PC-3 (cell line): ENCODE results near the gene COL6A1. TPM values are rescaled to one million over a fixed set of nuclear protein-coding genes. Genes with fewer than 3 reads are reported as not detected.
A peak's percentile ranks its signal among the peaks of the same experiment; 100 is the strongest.

Experiments used
- ATAC-seq: fragments of 200-7000 bp; cut with Tn5 transposase; 2 replicates; pipeline ENCODE4 v1.9.1; 2020; ENCODE audit warnings: mild to moderate bottlenecking, moderate library complexity
- BruUV-seq: library from RNA; stranded (reverse); fragments of 400-500 nt; replicated peaks from 2 replicates; lab custom pipeline; 2021; lab: Mats Ljungman, UMichigan
- CTCF ChIA-PET: fragments of 300-600 bp; sonication (Branson Sonifier 250); formaldehyde crosslinking; loops from one replicate; lab custom pipeline; 2022; ENCODE audit warnings: antibody characterized with exemption; lab: Charles Lee
- POLR2A ChIA-PET: fragments of 300-600 bp; sonication (Branson Sonifier 250); formaldehyde crosslinking; loops from one replicate; lab custom pipeline; 2022; ENCODE audit warnings: antibody characterized with exemption; ENCODE audit not compliant: unreplicated experiment; lab: Charles Lee
- DNase-seq: peaks from one replicate; pipeline ENCODE4 v3.0.0-alpha.2; 2015
- H2AFZ ChIP-seq: fragments of 300-600 bp; sonication (generic); 2 replicates; pipeline ENCODE4 v1.6.0; 2016; ENCODE audit warnings: antibody characterized with exemption, low read length
- H3F3A ChIP-seq: fragments of 300-600 bp; sonication (generic); one replicate; pipeline ENCODE4 v1.6.0; 2017; ENCODE audit warnings: antibody characterized with exemption, low read length, control low read depth, mild to moderate bottlenecking; ENCODE audit not compliant: unreplicated experiment
- H3K27ac ChIP-seq: fragments of 300-600 bp; sonication (generic); 2 replicates; pipeline ENCODE4 v1.5.1; 2016; ENCODE audit warnings: mild to moderate bottlenecking, low read length
- H3K27me3 ChIP-seq: fragments of 300-600 bp; sonication (generic); 2 replicates; pipeline ENCODE4 v1.6.1; 2016; ENCODE audit warnings: low read length, mixed read lengths
- H3K36me3 ChIP-seq: fragments of 300-600 bp; sonication (generic); 2 replicates; pipeline ENCODE4 v1.6.1; 2016; ENCODE audit warnings: low read depth, mixed run types, low read length, mixed read lengths
- H3K4me1 ChIP-seq: fragments of 300-600 bp; sonication (generic); 2 replicates; pipeline ENCODE4 v1.5.1; 2016; ENCODE audit warnings: low read length; ENCODE audit not compliant: insufficient read depth
- H3K4me2 ChIP-seq: fragments of 300-600 bp; sonication (generic); 2 replicates; pipeline ENCODE4 v1.6.0; 2016; ENCODE audit warnings: low read length
- H3K4me3 ChIP-seq: fragments of 300-600 bp; sonication (generic); 2 replicates; pipeline ENCODE4 v1.5.1; 2016; ENCODE audit warnings: mild to moderate bottlenecking, low read length, mixed read lengths
- H3K79me2 ChIP-seq: fragments of 300-600 bp; sonication (generic); 2 replicates; pipeline ENCODE4 v1.6.1; 2017; ENCODE audit warnings: low read length, mixed read lengths
- H3K9ac ChIP-seq: fragments of 300-600 bp; sonication (generic); 2 replicates; pipeline ENCODE4 v1.6.0; 2016; ENCODE audit warnings: mild to moderate bottlenecking, low read length
- H3K9me2 ChIP-seq: fragments of 300-600 bp; sonication (generic); replicated peaks from 2 replicates; pipeline ENCODE4 v1.6.1; 2016; ENCODE audit warnings: mixed run types, low read length, mixed read lengths
- H3K9me3 ChIP-seq: fragments of 300-600 bp; sonication (generic); 2 replicates; pipeline ENCODE4 v1.6.1; 2016; ENCODE audit warnings: low read length, mixed read lengths
- H4K20me1 ChIP-seq: fragments of 300-600 bp; sonication (generic); 2 replicates; pipeline ENCODE4 v1.6.1; 2016; ENCODE audit warnings: low read length, mixed read lengths
- CTCF ChIP-seq: fragments of 300-600 bp; sonication (generic); conservative IDR thresholded peaks from 2 replicates; pipeline ENCODE4 v1.5.1; 2017; ENCODE audit warnings: antibody characterized with exemption, low read depth, mild to moderate bottlenecking, low read length
- EZH2 ChIP-seq: fragments of 300-600 bp; sonication (generic); IDR thresholded peaks from one replicate; pipeline ENCODE4 v1.6.1; 2017; ENCODE audit warnings: antibody characterized with exemption, mild to moderate bottlenecking, low read length; ENCODE audit not compliant: unreplicated experiment
- EZH2phosphoT487 ChIP-seq: fragments of 300-600 bp; sonication (generic); IDR thresholded peaks from 2 replicates; pipeline ENCODE4 v1.6.1; 2018; ENCODE audit warnings: mild to moderate bottlenecking, antibody characterized with exemption, low read length, borderline replicate concordance
- intact Hi-C: fragments of 100-400 bp; cut with micrococcal nuclease; formaldehyde crosslinking; loops from 2 replicates; pipeline ENCODE4 v1.9.0; 2023
- total RNA-seq: library from RNA; depleted of rRNA; stranded (reverse); fragments of >200 nt; gene quantifications from 2 replicates; pipeline ENCODE4 v1.2.3, GENCODE V29; 2014

Gene COL6A1
- total RNA-seq, 1 experiment from 2014 or later = 487 TPM

- TF ChIP-seq EZH2phosphoT487 (no peak), EZH2 (no peak), CTCF (no peak)
- DNase-seq (peak; percentile 20), ATAC-seq (no peak; the same call in 1 of the 2 replicates)
- no peaks in the 10 kb centered on the region for H4K20me1 ChIP-seq
- BruUV-seq = no TSS peak
- no peaks in the 10 kb centered on the region for H3K27me3 ChIP-seq
- H3K36me3 ChIP-seq = no peaks in the 10 kb centered on the region
- H3K27ac ChIP-seq = no peak overlapping the region
- no peak overlapping the region for H3K4me2 ChIP-seq
- H3K79me2 ChIP-seq = no peaks in the 10 kb centered on the region
- no peaks in the 10 kb centered on the region for H3F3A ChIP-seq
- ChIA-PET CTCF (no interaction called here), POLR2A (no interaction called here)
- H3K4me3 ChIP-seq = no peak overlapping the region
- no peaks in the 10 kb centered on the region for H3K9me3 ChIP-seq
- H3K4me1 ChIP-seq = no peaks in the 10 kb centered on the region
- H2AFZ ChIP-seq = no peak overlapping the region
- intact Hi-C loops = no loop called here
- no peaks in the 10 kb centered on the region for H3K9me2 ChIP-seq
- no peak overlapping the region for H3K9ac ChIP-seq
Measured at GRCh38 chr21:45942755-45943629, 38.6 kb upstream of the COL6A1 start.

GRCh38 chr21:45943630-45944540, 37.7 kb upstream of the COL6A1 start:
- Histone ChIP-seq H3K79me2 (no peaks in the 10 kb centered on the region), H3K36me3 (no peaks in the 10 kb centered on the region), H3K4me1 (no peaks in the 10 kb centered on the region), H3K9me3 (no peaks in the 10 kb centered on the region), H3K9ac (no peak overlapping the region), H3K4me3 (no peak overlapping the region), H3K27ac (no peak overlapping the region), H3K4me2 (no peak overlapping the region), H4K20me1 (no peaks in the 10 kb centered on the region), H3F3A (no peaks in the 10 kb centered on the region), H2AFZ (no peak overlapping the region), H3K9me2 (no peaks in the 10 kb centered on the region), H3K27me3 (peaks cover 3% of the 10 kb centered on the region; the same call in 1 of the 2 replicates)
- BruUV-seq = no TSS peak
- no peak for ATAC-seq
- no peak for DNase-seq
- intact Hi-C loops = no loop called here
- TF ChIP-seq EZH2phosphoT487 (no peak), CTCF (no peak), EZH2 (no peak)
- CTCF ChIA-PET = interaction anchor here (0.6 kb wide), 1 partner anchor 44 kb away, joined by 3 read pairs; no protein-coding TSS in a partner anchor
- POLR2A ChIA-PET = no interaction called here
